ENCODE results near the gene FNDC11. TPM values are rescaled to one million over a fixed set of nuclear protein-coding genes. Genes with fewer than 3 reads are reported as not detected.
A peak's percentile ranks its signal among the peaks of the same experiment; 100 is the strongest.

The FNDC11 gene
- total and polyA plus RNA-seq, 2 of the 13 experiments (the other 11 are each of a cell fraction or from before 2014, with no cell fraction given): 0.07 TPM; not detected in 1

DNA sequence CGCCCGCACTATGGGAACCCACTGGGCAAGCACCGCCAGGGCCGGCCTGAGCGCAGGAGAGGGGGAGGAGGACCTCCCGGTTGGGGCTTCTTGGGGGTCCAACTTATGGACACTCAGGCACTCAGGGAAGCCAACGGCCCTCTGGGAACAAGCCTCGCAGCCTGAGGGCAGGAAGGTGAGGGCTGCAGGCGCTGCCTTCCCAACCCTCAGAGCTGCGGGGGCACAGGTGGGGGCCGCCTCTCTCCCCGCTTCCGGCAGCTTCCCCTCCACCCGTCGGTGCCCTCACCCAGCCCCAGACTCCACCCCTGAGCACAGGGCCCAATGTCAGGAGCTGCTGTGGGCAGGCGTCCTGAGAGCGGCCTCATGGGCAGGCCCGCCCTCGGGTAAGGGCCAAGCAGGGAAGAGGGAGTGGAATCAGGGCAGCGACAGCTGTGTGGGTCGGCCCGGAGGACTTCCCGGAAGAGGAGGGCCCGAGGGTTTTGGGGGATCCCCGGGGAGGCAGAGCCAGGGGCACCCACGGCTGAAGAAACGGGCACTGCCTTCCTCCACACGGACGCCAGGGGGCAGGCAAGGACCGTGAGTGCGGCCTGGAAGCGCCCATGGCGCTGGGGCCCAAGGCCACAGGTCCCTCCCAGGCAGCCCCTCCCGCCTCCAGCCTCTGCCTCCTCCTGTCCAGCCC, 16.3 kb upstream of the FNDC11 start (continued):
- TF ChIP-seq MED13 (CRISPR knock-in tag; IDR thresholded peaks at IDR 0.05) (peak; percentile 87; the same call in 1 of the 2 replicates), PCBP1 (IDR thresholded peaks at IDR 0.05; ENCODE audit: borderline replicate concordance, low read depth, low read length) (peak; percentile 72), SCMH1 (CRISPR knock-in tag; IDR thresholded peaks at IDR 0.05; ENCODE audit: borderline replicate concordance) (no peak), KDM5B (CRISPR knock-in tag; IDR thresholded peaks at IDR 0.05; ENCODE audit: borderline replicate concordance) (peak; percentile 96), SYNCRIP (IDR thresholded peaks at IDR 0.05; ENCODE audit: insufficient read depth, low read depth, low read length) (no peak), ZNF292 (CRISPR knock-in tag; IDR thresholded peaks at IDR 0.05; ENCODE audit: borderline replicate concordance, low read depth) (peak; percentile 94), TCF12 (IDR thresholded peaks at IDR 0.05) (no peak), TCF12 (CRISPR knock-in tag; IDR thresholded peaks at IDR 0.05) (no peak), SETDB1 (CRISPR knock-in tag; IDR thresholded peaks at IDR 0.05; ENCODE audit: borderline replicate concordance) (no peak), PRMT3 (CRISPR knock-in tag; IDR thresholded peaks at IDR 0.05; ENCODE audit: borderline replicate concordance, low read depth) (no peak), SSRP1 (CRISPR knock-in tag; IDR thresholded peaks at IDR 0.05) (peak; percentile 25; the same call in 1 of the 2 replicates)
- TF ChIP-seq, protein P1, sequence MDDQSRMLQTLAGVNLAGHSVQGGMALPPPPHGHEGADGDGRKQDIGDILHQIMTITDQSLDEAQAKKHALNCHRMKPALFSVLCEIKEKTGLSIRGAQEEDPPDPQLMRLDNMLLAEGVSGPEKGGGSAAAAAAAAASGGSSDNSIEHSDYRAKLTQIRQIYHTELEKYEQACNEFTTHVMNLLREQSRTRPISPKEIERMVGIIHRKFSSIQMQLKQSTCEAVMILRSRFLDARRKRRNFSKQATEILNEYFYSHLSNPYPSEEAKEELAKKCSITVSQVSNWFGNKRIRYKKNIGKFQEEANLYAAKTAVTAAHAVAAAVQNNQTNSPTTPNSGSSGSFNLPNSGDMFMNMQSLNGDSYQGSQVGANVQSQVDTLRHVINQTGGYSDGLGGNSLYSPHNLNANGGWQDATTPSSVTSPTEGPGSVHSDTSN (CRISPR knock-in tag; IDR thresholded peaks at IDR 0.05; ENCODE audit: borderline replicate concordance): no peak
- TF ChIP-seq, protein P2, sequence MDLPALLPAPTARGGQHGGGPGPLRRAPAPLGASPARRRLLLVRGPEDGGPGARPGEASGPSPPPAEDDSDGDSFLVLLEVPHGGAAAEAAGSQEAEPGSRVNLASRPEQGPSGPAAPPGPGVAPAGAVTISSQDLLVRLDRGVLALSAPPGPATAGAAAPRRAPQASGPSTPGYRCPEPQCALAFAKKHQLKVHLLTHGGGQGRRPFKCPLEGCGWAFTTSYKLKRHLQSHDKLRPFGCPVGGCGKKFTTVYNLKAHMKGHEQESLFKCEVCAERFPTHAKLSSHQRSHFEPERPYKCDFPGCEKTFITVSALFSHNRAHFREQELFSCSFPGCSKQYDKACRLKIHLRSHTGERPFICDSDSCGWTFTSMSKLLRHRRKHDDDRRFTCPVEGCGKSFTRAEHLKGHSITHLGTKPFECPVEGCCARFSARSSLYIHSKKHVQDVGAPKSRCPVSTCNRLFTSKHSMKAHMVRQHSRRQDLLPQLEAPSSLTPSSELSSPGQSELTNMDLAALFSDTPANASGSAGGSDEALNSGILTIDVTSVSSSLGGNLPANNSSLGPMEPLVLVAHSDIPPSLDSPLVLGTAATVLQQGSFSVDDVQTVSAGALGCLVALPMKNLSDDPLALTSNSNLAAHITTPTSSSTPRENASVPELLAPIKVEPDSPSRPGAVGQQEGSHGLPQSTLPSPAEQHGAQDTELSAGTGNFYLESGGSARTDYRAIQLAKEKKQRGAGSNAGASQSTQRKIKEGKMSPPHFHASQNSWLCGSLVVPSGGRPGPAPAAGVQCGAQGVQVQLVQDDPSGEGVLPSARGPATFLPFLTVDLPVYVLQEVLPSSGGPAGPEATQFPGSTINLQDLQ (CRISPR knock-in tag; IDR thresholded peaks at IDR 0.05): peak; percentile 47; the same call in 1 of the 2 replicates
- TF ChIP-seq, protein P3, sequence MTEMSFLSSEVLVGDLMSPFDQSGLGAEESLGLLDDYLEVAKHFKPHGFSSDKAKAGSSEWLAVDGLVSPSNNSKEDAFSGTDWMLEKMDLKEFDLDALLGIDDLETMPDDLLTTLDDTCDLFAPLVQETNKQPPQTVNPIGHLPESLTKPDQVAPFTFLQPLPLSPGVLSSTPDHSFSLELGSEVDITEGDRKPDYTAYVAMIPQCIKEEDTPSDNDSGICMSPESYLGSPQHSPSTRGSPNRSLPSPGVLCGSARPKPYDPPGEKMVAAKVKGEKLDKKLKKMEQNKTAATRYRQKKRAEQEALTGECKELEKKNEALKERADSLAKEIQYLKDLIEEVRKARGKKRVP (CRISPR knock-in tag; IDR thresholded peaks at IDR 0.05): no peak
- TF ChIP-seq, protein P4, sequence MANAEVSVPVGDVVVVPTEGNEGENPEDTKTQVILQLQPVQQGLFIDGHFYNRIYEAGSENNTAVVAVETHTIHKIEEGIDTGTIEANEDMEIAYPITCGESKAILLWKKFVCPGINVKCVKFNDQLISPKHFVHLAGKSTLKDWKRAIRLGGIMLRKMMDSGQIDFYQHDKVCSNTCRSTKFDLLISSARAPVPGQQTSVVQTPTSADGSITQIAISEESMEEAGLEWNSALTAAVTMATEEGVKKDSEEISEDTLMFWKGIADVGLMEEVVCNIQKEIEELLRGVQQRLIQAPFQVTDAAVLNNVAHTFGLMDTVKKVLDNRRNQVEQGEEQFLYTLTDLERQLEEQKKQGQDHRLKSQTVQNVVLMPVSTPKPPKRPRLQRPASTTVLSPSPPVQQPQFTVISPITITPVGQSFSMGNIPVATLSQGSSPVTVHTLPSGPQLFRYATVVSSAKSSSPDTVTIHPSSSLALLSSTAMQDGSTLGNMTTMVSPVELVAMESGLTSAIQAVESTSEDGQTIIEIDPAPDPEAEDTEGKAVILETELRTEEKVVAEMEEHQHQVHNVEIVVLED (CRISPR knock-in tag; IDR thresholded peaks at IDR 0.05; ENCODE audit: borderline replicate concordance): peak; percentile 77

All from HepG2 (cell line).